ENCODE data around the gene CDK14.

DNA sequence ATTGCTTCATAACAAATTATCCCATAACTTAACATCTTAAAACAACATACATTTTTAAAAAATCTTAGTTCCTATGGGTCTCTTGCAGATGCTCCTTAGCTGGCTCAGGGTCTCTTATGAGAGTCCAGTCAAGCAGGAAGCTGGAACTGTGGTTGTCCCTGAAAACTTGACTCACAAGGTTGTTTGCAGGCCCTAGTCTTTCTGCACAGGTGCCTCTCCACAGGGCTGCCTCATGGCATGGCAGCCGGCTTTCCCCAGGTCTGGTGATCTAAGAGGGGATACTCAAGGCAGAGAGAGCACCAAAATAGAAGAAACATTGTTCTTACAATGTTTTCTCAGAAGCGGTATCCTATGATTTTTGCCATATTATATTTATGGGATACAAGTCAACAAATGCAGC is 127.1 kb downstream of the CDK14 start:
- TF ChIP-seq CTCF (IDR thresholded peaks at IDR 0.05) (no peak), POLR2A (IDR thresholded peaks at IDR 0.05) (no peak)
